K562 (cell line): ENCODE data around the gene NMUR1. TPM values are rescaled to one million over a fixed set of nuclear protein-coding genes. Genes with fewer than 3 reads are reported as not detected.

Experiments
- BCOR ChIP-seq: fragments of 450-650 bp; IDR thresholded peaks from 2 replicates; pipeline ENCODE4 v1.6.1; 2016
- ETV5 ChIP-seq: sonication (generic); formaldehyde crosslinking; IDR thresholded peaks from 2 replicates; pipeline ENCODE4 v1.4.0; 2020; ENCODE audit warnings: low read depth, mild to moderate bottlenecking, missing genetic modification reagents
- GABPA ChIP-seq: fragments of 200-800 bp; sonication (Bioruptor generic); conservative IDR thresholded peaks from 2 replicates; pipeline ENCODE4 v1.6.1; 2016; ENCODE audit warnings: low read depth, missing genetic modification characterization, missing compliant biosample characterization
- HDAC1 ChIP-seq, 2 experiments: fragments of 450-650 bp; IDR thresholded peaks; 2 replicates each; pipeline ENCODE4 v1.6.1; 2016 to 2017; ENCODE audit warnings: inconsistent platforms in 1 of 2, mild to moderate bottlenecking in 1 of 2, moderate library complexity in 1 of 2
- KDM2B ChIP-seq: fragments of 250-450 bp; sonication (Bioruptor Pico); IDR thresholded peaks from 2 replicates; pipeline ENCODE4 v1.8.0; 2021; ENCODE audit warnings: mild to moderate bottlenecking, moderate library complexity
- MCM5 ChIP-seq: fragments of 450-650 bp; IDR thresholded peaks from 2 replicates; pipeline ENCODE4 v1.6.1; 2016; ENCODE audit warnings: low read depth
- NCOA4 ChIP-seq: fragments of 450-650 bp; IDR thresholded peaks from 2 replicates; pipeline ENCODE4 v1.6.1; 2018; ENCODE audit warnings: mild to moderate bottlenecking; ENCODE audit not compliant: partially characterized antibody
- PURB ChIP-seq: sonication (generic); formaldehyde crosslinking; IDR thresholded peaks from 2 replicates; pipeline ENCODE4 v1.9.0; 2021; ENCODE audit warnings: low read depth, mild to moderate bottlenecking, missing genetic modification reagents
- RCOR1 ChIP-seq, 2 experiments: IDR thresholded peaks; 2 replicates each; pipeline ENCODE4 v1.6.1; 2012; ENCODE audit warnings: low read depth in 2 of 2, low read length in 2 of 2, borderline replicate concordance in 1 of 2, improper control_type of control experiment in 1 of 2
- RFX1 ChIP-seq: fragments of 450-650 bp; IDR thresholded peaks from 2 replicates; pipeline ENCODE4 v1.6.1; 2016; ENCODE audit warnings: mild to moderate bottlenecking, moderate library complexity
- SIN3A ChIP-seq, 2 experiments: fragments of 150-350 bp in 1 of 2; IDR thresholded peaks; 2 replicates each; pipeline ENCODE4 v1.6.1; 2011 to 2016; ENCODE audit warnings: borderline replicate concordance in 2 of 2, low read depth in 2 of 2, low read length in 2 of 2, mild to moderate bottlenecking in 2 of 2, moderate library complexity in 2 of 2; ENCODE audit not compliant: control insufficient read depth in 1 of 2
- SMARCB1 ChIP-seq: IDR thresholded peaks from 2 replicates; pipeline ENCODE4 v1.6.1; 2011; ENCODE audit warnings: improper control_type of control experiment, low read depth; ENCODE audit not compliant: insufficient read length
- SOX6 ChIP-seq: fragments of 450-650 bp; IDR thresholded peaks from 2 replicates; pipeline ENCODE4 v1.6.1; 2014; ENCODE audit warnings: mild to moderate bottlenecking
- TBL1XR1 ChIP-seq, 2 experiments: IDR thresholded peaks; 2 replicates each; pipeline ENCODE4 v1.6.1; 2012; ENCODE audit warnings: improper control_type of control experiment in 2 of 2, low read length in 2 of 2, mild to moderate bottlenecking in 1 of 2
- TRIM24 ChIP-seq, 2 experiments: fragments of 450-650 bp; IDR thresholded peaks; 2 replicates each; pipeline ENCODE4 v1.6.1; 2016
- ZBTB8A ChIP-seq: fragments of 450-650 bp; IDR thresholded peaks from 2 replicates; pipeline ENCODE4 v1.6.1; 2018; ENCODE audit warnings: mild to moderate bottlenecking, moderate library complexity; ENCODE audit not compliant: partially characterized antibody
- ZC3H4 ChIP-seq: sonication (generic); formaldehyde crosslinking; IDR thresholded peaks from 2 replicates; pipeline ENCODE4 v1.9.0; 2021; ENCODE audit warnings: missing genetic modification reagents, borderline replicate concordance
- polyA plus RNA-seq, 8 experiments: library from polyadenylated mRNA; depleted of rRNA in 4 of 8; stranded (reverse) in 5 of 8; unstranded in 3 of 8; fragments of >200 nt; fragmentation: Nextera tagmentation in 2 of 8; fragmentation: Illumina TruSeq in 1 of 8; extraction: Ambion mirVana in 2 of 8; extraction: Trizol in 1 of 8; gene quantifications; 2 replicates each; pipeline versions ENCODE4 v1.2.1 to v1.2.3, GENCODE V29; 2011 to 2014; ENCODE audit warnings: inconsistent platforms in 1 of 8, missing spikeins in 1 of 8
- total RNA-seq, 7 experiments: library from RNA; depleted of rRNA in 6 of 7; stranded (reverse); fragments of >200 nt in 6 of 7; fragmentation: Illumina TruSeq in 2 of 7; extraction: Trizol in 2 of 7; gene quantifications; 2 replicates each; pipeline versions ENCODE4 v1.2.1 to v1.2.3, GENCODE V29; 2011 to 2021; ENCODE audit warnings: low replicate concordance in 1 of 7
- TF ChIP-seq, protein P1 (sequence below): IDR thresholded peaks from 3 replicates; pipeline ENCODE4 v1.6.1; 2011; ENCODE audit warnings: borderline replicate concordance, mild to moderate bottlenecking, moderate library complexity; ENCODE audit not compliant: insufficient read length; ENCODE audit errors: extremely low read depth
- TF ChIP-seq, protein P2 (sequence below), 2 experiments: IDR thresholded peaks in 1 of 2; conservative IDR thresholded peaks in 1 of 2; 2 replicates each; pipeline ENCODE4 v1.6.1; 2016; ENCODE audit warnings: low read depth in 2 of 2, mild to moderate bottlenecking in 1 of 2, missing compliant biosample characterization in 1 of 2, missing genetic modification characterization in 1 of 2, moderate library complexity in 1 of 2
- TF ChIP-seq, protein P3 (sequence below), 2 experiments: fragments of 250-450 bp in 1 of 2; fragments of 450-650 bp in 1 of 2; sonication (Bioruptor Pico) in 1 of 2; IDR thresholded peaks; 2 replicates each; pipeline versions ENCODE4 v1.6.1 to v1.8.0; 2016 to 2021; ENCODE audit warnings: mild to moderate bottlenecking in 2 of 2, moderate library complexity in 2 of 2, missing compliant biosample characterization in 1 of 2, missing genetic modification characterization in 1 of 2

NMUR1 gene
- total and polyA plus RNA-seq, 9 of the 15 experiments (the other 6 are each of a cell fraction or from before 2014, with no cell fraction given) = 0.01 to 0.27 (median 0.15) TPM

DNA sequence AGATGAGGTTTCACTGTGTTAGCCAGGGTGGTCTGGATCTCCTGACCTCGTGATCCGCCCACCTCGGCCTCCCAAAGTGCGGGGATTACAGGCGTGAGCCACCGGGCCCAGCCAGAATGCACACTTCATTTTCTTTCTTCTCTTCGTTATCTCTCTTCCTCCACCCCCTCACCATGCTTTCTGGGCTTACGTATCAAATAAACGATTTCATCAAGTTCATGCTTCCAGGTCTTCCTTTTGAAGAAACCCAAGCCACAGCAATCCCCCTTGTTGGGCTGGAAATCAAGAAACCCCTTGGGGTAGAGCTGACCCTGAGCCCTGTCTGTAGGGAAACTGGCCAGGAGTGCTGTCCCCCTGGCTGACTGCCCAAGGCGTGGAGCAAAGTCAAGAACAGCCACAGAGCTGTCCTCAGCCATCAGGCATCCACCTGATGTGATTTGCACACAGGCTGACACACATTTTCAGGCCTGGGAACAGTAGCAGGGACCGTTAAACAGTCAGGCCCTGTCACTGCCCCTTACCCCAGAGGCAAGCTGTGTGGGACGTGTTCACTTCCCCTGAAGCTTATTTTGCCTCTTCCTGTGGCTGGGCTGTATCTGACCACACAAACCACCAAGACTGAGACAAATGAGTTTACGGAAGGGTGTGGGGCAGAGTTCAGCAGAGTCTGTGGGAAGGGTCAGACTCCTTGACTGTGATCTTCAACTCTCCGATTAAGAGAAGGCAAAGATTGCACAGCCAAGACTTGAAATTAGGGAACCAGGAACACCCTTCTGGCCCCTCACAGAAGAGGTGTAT lies 15.1 kb upstream of the NMUR1 start (continued):
- TF ChIP-seq KDM2B (CRISPR knock-in tag) (no peak), BCOR (peak; percentile 58), PURB (CRISPR knock-in tag) (no peak), GABPA (tag) (peak; percentile 64), HDAC1 (IDR thresholded peaks at IDR 0.05) (peak in 1 of 2 experiments; percentile 85; a peak in 2 of 4 replicates), RCOR1 (IDR thresholded peaks at IDR 0.05; ENCODE audit: borderline replicate concordance in 1 of 2, low read depth in 2 of 2, low read length in 2 of 2) (peak; percentile 57 to 97; a peak in 3 of 4 replicates), NCOA4 (no peak), SOX6 (peak; percentile 67), SIN3A (IDR thresholded peaks at IDR 0.05; ENCODE audit: borderline replicate concordance in 2 of 2, control insufficient read depth in 1 of 2, low read depth in 2 of 2, low read length in 2 of 2) (no peak), ZC3H4 (no peak), ETV5 (CRISPR knock-in tag) (peak; percentile 80), TBL1XR1 (IDR thresholded peaks at IDR 0.05; ENCODE audit: low read length in 2 of 2) (peak in 1 of 2 experiments; percentile 45; a peak in 1 of 4 replicates), ZBTB8A (no peak), RFX1 (no peak), MCM5 (no peak), SMARCB1 (no peak), TRIM24 (IDR thresholded peaks at IDR 0.05) (peak in 1 of 2 experiments; percentile 18; a peak in 1 of 4 replicates)
- TF ChIP-seq, protein P1, sequence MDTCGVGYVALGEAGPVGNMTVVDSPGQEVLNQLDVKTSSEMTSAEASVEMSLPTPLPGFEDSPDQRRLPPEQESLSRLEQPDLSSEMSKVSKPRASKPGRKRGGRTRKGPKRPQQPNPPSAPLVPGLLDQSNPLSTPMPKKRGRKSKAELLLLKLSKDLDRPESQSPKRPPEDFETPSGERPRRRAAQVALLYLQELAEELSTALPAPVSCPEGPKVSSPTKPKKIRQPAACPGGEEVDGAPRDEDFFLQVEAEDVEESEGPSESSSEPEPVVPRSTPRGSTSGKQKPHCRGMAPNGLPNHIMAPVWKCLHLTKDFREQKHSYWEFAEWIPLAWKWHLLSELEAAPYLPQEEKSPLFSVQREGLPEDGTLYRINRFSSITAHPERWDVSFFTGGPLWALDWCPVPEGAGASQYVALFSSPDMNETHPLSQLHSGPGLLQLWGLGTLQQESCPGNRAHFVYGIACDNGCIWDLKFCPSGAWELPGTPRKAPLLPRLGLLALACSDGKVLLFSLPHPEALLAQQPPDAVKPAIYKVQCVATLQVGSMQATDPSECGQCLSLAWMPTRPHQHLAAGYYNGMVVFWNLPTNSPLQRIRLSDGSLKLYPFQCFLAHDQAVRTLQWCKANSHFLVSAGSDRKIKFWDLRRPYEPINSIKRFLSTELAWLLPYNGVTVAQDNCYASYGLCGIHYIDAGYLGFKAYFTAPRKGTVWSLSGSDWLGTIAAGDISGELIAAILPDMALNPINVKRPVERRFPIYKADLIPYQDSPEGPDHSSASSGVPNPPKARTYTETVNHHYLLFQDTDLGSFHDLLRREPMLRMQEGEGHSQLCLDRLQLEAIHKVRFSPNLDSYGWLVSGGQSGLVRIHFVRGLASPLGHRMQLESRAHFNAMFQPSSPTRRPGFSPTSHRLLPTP = no peak
- TF ChIP-seq, protein P2, sequence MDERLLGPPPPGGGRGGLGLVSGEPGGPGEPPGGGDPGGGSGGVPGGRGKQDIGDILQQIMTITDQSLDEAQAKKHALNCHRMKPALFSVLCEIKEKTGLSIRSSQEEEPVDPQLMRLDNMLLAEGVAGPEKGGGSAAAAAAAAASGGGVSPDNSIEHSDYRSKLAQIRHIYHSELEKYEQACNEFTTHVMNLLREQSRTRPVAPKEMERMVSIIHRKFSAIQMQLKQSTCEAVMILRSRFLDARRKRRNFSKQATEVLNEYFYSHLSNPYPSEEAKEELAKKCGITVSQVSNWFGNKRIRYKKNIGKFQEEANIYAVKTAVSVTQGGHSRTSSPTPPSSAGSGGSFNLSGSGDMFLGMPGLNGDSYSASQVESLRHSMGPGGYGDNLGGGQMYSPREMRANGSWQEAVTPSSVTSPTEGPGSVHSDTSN (CRISPR knock-in tag; IDR thresholded peaks at IDR 0.05; ENCODE audit: low read depth) = no peak
- TF ChIP-seq, protein P2 (tag; conservative IDR thresholded peaks at IDR 0.05; ENCODE audit: low read depth) = peak; percentile 65; the same call in 1 of the 2 replicates
- TF ChIP-seq, protein P3, sequence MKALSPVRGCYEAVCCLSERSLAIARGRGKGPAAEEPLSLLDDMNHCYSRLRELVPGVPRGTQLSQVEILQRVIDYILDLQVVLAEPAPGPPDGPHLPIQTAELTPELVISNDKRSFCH (CRISPR knock-in tag; IDR thresholded peaks at IDR 0.05) = no peak
- TF ChIP-seq, protein P3 (tag; IDR thresholded peaks at IDR 0.05) = 0 out of 2 replicates have a peak, but pooled peaks have one; percentile 64
